Stimulated activated CD8-positive, alpha-beta memory T cell treated with anti-CD3 and anti-CD28 coated beads, Interleukin-4, amount 100 ng/mL, for 4 hours (primary cell): ENCODE measurements around the gene RFX2.
"Not testable (repeated sequence)": the region's sequence is repeated elsewhere in the genome, so short reads cannot be mapped to it uniquely, and the experiment has no call there.

Experiments used
- DNase-seq, 2 donors: peaks; one replicate each; pipeline ENCODE4 v3.0.0-alpha.2; 2020; ENCODE audit warnings: low read depth in 2 of 2, low spot score in 1 of 2

Gene RFX2

DNA sequence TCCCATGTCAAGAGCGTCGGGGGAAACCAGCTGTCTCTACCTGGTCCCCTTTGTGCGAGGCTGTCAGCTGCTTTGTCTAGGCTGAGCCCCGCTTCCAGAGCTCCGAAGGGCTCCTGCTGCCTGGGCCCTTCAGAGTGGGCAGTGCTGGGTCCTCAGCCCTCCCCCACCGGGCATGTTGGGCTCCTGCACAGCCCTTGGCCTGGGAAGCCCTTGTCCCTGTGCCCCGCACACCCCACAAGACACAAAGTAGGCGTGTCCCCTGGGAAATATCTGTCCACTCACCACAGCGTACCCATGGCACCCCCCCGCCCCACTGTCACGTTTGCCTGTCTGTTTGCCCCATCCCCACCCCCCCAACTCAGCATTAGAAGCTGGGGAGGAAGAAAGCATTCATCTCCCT, 92.7 kb downstream of the RFX2 start:
- no peak for DNase-seq

DNA sequence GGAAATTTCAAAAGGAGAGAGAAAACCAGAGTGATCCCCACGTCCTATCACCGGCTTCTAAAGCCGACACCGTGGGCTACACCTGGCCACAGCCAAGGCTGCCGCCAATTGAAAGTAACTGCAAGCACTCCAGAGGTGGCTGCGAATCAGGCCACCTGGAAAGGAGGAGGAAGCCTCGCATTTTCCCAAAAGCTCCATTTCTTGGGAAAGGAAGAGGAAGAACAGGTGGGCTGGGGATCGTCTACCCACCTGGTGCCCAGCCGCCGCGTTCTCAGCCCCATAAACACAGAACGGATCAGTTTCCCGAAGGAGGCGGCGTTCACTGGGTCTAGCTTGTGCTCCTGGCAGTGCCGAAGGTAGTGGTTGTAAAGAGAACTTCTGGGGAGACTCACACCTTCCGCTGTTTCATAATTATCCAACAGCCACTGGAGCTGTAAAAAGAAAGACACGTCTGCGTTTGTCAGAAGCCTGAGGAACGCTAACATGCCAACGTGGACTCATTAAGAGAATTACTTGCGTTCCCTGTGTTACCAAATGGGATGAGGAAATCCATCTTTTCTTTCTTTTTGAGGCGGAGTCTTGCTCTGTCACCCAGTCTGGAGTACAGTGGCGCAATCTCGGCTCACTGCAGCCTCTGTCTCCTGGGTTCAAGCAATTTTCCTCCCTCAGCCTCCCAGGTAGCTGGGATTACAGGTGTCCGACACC, 94.3 kb downstream of the RFX2 start:
- DNase-seq, result no peak

DNA sequence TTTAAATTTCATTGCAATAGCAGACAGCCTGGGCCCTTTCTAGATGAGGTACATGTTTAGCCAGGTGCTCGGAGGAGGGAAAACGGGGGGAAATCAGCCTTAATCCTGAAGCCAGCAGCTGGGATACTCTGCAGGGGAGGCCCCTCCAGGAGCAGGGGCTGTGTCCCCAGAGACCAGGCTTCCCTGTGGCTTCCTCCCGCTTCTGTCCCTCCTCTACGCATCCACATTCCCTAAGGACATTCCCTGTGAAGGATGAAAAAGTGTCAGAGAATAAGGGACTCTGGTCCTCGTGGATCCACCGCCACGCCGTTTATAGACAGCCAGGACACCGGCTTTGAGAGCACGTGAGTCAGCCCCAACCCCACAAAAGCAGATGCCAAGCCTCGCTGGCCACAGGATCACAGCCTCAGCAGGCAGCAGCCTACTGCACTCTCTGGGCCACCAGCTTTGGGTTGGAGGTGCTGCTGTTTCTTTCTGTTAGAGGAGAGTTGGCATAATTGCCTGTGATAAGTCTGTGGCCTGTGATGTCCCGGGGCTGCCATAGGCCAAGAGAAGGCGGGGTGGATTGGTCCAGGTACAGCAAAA, 95.7 kb downstream of the RFX2 start:
- no peak for DNase-seq

DNA sequence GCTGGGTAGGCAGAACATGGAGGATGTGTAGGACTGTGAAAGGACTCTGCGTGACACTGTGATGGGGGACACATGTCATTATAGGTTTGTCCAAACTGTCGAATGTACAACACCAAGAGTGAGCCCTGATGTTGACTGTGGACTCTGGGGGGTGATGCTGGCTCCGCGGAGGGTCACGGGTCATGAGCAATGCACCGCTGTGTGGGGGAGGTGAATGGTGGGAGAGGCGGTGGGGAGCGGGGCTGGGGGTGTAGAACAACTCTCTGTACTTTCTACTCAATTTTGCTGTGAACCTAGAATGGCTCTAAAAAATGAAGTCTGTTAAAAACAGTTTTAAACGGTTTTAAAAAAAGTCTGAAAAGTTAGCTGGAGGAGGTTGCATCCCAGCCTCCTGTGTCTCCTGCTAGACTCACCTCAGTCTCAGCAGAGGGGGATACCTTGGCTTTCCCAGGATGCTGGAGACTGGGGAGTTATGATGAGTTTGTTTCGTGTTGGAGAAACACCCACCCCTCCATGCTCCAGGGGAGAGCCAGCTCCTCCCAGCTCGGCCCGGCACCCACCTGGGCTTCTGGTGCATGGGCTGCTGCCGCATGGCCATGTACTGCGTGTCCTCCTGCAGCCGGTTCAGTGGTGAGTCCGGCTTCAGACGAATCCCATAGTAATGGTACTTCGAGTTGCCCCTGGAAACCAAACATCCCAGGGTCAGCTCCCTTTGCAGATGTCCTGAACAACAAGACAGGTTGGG, 97.7 kb downstream of the RFX2 start:
- no peak for DNase-seq

DNA sequence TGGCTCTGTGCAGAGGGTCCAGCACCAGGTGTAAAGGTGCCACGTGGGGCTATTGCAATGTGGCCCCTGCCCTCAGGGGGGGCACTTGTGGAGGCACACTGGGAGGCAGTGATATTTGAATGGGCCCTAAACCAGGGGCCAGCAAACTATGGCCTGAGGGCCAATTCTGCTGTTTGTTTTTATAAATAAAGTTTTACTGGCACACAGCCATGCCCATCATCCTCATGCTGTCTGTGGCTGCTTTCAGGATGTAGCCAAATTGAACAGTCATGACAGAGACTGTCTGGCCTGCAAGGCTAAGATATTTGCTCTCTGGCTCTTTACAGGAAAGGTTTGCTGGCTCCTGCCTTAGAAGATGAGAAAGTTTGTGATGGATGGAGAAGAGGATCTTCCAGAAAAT, 98.5 kb downstream of the RFX2 start:
- DNase-seq, result no peak

DNA sequence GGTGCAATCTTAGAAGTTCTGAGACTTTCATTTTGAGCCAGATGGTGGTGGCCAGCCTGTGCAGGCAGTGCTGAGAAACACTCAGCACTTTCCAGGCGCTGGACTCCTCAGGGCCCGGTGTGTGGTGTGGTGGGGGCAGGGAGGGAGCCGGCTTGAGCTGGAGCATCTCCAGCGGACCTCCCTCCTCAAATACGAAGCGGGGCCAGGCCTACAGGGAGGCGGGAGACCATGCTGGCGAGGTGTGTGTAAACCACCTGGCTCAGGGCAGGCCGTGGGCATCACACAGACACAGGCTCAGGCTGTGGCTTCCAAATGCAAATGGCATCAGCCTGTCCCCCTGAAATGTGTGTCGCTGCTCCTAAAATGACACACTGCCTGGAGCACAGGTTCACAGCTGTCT, 99.1 kb downstream of the RFX2 start:
- DNase-seq, result no peak

DNA sequence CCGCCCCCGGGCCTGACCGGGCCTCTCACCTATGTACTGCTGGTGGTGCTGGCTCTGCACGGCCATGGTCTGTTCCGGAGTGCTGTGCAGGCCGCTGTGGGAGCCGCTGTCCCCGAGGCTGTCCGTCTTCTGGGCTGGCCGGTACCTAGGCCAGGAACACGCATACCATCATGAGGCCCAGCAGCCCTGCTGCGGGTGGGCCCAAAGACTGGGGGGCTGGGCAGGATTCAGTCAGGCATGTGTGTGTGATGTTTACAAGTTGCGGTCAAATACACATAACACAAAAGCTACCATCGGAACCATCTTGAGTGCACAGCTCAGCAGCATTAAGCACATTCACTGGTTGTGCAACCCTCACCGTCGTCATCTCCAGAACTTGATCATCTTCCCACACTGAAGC, 100.2 kb downstream of the RFX2 start:
- no peak for DNase-seq

DNA sequence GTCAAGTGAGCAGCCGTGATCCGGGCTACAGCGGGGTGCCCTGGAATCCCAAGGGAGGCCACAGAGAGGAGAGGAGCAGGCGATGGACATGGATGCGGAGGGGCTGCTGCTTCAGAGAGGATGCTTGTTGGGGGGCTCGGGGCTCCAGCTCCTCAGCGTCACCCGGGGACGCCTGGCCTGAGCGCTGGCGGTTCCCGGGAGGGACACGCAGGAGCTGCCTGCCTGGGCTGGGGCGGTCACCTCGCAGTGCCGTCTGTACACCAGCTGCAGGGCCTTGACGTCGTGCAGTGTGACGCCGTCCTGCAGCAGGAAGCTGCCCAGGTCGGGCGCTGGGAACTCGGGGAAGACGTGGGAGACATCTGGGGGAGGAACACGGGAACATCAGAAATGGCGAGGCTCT, 102.4 kb downstream of the RFX2 start:
- no peak for DNase-seq

DNA sequence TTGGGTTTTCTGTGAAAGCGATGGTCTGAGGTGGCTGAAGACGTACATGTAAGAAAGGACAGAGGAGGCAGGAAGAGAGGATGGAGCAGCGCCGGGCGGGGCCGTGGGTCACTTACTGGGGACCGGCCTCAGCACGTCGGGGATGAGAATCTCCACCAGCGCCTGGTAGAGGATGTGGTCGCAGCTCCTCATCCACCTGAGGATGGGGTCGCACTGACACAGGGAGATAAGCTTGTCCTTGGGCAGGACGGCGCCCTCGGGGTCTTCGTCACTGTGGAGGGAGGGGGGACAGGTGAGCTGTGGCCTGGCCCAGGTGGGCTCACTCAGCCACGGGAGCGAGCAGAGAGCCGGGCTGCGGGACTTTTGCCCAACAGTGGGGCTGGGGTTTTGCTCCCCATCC, 103.4 kb downstream of the RFX2 start:
- DNase-seq, result no peak

DNA sequence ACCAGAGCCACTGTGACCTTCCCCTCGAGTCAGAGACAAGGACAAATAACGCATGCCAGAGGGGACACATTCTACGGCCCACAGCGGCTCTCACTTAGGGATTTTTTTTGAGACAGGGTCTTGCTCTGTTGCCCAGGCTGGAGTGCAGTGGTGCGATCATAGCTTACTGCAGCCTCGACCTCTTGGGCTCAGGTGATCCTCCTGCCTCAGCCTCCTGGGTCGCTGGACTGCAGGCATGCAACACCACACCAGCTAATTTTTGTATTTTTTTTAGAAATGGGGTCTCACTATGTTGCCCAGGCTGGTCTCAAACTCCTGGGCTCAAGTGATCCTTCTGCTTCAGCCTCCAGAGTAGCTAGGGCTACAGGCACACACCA, 104.2 kb downstream of the RFX2 start:
- DNase-seq, result not testable (repeated sequence)

DNA sequence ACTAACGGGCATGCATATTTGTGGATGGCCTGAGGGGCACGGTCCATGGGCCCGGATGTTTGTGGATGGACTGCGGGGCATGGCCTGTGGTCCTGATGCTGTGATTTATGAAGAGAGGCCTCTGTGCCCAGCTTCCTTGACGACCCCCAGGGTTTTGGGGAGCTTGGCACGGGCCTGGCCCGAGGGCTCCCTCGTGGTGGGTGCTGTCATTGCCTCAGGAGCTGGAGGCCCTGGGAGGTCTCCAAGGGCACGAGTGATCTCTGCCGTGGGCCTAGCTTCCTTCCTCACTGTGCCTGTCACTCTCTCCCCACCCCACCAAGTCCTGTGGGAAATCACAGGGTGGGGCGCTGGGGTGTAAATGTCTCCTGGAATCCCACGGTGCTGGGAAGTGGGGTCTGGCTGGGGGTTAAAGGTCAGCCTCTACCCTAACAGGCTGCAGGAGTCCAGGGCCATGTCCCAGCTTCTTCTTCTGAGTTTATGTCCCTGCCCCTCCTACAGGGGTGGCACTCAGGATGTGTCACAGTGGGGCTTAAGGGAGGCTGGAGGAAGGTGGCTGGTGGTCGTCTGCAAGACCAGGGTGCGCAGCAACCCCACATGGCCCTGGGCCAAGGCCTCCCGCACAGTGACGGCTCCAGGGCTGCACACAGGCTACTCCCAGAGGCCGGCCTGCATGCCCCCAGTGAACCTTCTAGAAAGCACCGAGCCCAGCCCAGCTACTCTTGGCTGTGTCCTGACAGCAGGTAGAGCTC, 104.8 kb downstream of the RFX2 start:
- DNase-seq, result no peak

DNA sequence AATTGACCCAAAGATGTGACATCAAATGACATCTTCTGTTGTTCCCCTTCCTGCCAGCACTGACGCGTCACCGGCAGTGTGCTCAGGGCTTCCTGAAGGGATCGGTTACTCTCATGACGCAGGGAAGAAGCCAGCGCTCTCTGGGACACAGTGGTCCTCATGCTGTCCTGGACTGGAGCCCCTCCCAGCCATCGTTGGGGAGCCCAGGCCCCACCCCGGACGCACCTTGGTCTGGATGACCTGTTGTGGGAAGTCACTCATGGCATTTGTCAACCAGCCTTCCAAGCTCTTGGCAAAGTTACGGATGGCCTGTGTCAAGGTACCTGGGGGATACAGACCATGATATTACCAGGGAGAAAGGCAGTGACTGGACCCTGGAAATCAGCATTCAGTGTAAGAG, 106.3 kb downstream of the RFX2 start:
- no peak for DNase-seq

DNA sequence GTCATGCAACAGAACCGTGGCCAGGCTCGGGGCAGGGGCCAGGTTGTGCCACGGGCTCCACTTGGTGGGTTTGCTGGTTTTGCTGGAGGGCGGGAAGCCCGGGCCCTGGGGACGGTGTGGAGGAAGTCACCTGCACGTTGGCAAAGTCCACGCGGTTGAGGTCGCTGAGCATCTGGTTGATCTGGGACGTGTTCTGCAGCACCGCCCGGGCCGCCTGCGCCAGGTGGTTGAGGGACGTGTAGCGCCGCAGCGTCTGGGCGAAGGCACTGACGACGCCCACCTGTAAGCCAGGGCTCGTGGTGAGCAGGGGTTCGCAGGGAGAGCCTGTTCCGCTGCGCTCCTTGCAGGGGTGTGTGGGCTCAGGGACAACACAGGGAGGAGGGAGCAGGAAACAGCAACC, 107.7 kb downstream of the RFX2 start:
- DNase-seq, result no peak

DNA sequence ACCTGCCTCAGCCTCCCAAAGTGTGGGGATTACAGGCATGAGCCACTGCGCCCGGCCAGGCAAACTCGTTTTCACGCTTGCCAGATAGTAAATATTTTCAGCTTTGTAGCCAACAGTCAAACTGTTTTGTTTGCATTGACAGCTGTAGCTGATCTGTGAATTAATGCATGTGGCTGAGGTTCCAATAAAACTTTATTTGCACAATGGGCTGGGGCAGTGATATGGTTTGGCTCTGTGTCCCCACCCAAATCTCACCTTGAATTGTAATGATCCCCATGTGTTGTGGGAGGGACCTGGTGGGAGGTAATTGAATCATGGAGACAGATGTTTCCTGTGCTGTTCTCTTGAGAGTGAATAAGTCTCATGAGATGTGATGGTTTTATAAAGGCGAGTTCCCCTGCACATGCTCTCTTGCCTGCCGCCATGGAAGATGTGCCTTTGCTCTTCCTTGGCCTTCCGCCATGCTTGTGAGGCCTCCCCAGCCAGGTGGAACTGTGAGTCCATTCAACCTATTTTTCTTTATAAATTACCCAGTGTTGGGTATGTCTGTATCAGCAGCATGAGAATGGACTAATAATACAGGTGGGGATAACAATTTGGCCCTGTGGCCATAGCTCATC, 110.0 kb downstream of the RFX2 start:
- no peak for DNase-seq

DNA sequence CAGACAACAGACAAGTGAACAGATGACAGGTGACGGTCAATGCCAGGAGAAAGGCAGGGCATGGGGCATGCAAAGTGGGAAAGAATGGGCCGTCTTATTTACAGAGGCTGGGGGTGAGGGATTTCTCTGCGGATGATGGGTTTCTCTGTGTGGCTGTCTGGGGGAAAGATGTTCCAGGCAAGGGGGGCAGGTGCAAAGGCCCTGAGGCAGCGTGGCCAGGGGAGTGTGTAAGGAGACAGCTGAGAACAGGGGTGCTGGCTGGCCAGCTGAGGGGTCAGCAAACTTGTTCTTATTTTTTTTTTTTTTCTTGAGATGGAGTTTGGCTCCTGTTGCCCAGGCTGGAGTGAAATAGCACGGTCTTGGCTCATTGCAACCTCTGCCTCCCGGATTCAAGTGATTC, 110.6 kb downstream of the RFX2 start:
- no peak for DNase-seq

DNA sequence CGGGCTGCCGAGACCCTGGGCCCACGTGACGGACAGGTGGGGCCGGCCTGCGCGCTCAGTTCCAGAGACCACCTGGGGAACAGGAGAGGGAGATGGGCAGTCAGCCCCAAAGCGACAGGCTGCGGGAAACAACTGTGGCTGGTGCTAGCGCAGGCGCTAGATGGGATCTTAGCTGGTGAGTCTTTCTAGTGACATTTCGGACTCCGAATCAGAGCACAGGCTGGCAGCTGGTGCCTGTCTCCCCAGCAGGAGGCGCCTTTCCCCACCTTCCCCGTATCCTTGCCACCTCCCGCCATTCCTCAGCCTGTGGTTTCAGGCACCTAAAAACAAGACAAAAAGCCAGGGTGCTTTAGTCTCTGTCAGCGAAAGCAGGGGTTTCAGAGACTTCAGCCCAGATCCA, 112.9 kb downstream of the RFX2 start:
- DNase-seq, result no peak

DNA sequence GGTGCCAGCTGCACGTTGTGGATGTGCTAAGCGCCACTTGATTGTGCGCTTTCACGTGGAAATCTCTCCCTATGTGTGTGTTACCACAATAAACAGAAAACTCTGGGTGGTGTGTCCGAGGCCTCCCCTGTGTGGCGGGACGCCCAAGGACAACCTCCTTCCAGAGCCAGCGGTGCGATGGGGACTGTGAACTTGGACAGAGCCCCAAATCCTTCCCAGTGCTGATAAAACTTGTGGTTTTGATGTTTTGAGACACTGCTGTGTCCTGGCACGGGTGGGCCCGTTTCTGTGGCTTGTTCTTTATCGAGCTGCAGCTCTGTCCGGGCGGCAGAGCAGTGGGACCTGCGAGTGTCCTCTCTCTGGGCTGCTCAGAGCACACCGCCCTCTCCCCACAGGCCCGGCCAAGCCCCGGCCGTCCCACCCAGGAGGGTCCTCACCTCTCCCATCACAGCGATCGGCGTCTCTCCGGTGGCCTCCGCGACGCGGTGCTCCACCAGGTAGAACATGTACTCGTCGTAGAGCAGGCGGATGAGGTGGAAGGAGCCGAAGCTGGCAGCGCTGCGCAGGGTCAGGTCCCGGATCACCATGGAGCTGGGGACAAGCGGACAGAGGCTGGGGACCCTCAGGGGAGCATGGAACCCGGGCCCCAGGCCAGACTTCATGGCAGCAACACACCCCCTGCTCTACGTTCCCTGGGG, 113.5 kb downstream of the RFX2 start:
- no peak for DNase-seq

DNA sequence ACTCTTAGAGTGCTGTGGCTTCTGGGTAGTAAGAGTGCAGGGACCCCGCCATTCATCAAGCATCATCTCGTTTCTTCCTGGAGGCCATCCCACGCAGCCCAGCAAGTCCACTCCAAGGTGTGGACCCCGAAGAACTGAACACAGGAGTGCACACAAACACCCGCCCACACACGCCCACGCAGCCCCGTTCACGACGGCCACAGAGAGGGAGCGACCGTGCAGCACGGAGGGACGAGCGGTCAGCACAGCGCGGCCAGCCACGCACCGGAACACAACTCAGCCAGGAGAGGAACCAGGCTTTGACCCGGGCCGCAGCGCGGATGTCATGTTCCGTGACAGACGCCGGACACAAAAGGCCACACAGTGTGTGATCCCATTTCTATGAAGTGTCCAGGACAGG, 114.2 kb downstream of the RFX2 start:
- DNase-seq, result no peak

DNA sequence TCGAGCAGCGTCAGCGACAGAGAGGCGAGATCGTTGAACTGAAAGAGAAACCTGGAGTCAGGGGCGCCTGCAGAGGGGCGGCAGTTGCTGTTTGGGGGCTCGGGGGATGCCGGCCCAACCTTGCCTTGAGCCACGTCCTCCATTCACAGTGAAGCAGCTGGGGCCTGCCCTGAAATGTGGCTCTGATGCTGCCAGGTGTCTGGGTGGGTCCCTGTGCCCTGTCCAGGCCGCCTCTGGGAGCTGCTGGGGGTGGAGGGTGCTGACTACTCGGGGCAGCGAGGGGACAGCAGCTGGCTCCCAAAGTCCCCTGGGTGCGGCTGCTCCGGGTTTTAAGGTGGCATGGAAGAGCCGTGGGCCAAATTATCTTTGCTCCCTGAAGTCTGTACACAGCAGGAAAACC, 114.7 kb downstream of the RFX2 start:
- no peak for DNase-seq

DNA sequence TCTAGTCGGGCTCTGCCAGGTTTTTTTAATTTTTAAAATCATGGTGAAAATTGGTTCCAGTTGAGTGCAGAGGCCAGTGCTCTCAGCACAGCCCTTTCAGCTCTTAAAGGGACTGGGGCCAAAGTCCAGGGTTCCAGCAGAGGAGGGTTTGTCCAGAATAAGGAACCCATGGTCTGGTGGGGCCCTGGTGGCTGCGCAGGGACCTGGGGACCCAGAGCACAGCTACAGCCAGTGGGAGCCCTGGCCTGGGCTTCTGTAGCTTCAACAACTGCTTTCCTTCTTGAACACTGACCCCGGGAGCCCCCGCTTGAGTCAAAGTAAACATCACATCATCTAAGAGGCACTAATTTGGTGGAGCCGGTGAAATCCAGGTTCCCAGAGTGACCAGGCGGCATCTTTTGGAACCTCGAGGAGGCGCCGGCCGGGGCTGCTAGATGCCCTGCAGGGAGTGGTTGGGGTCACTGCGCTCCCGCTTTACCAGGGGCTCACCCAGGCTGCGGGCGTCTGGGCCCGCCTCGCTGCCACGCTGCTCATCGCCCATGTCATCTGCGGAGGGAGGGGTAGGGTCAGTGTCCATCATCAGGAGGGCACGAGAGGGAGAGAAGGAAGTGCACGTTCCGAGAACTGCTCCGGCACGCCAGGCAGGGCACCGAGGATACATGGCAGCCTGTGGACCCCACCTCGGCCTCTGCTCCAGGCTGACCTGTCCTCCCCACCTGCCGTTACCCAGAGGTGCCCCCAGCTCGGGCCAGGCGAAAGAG, 115.7 kb downstream of the RFX2 start:
- no peak for DNase-seq
